ENCODE results near the gene PCED1B. TPM values are rescaled to one million over a fixed set of nuclear protein-coding genes. Genes with fewer than 3 reads are reported as not detected.
A peak's percentile ranks its signal among the peaks of the same experiment; 100 is the strongest.

PCED1B gene
- total and polyA plus RNA-seq, 2 experiments from 2014 or later = 3.6 to 6.6 TPM

- H3K27me3 ChIP-seq = no peaks in the 10 kb centered on the region
- no peaks in the 10 kb centered on the region for H3K9me3 ChIP-seq (ENCODE audit: low read depth)
- no peak for DNase-seq (ENCODE audit: low spot score)
- H3K9me2 ChIP-seq (replicated peaks; ENCODE audit: insufficient read depth) = no peaks in the 10 kb centered on the region
- no peak overlapping the region for H3K4me2 ChIP-seq
- no peaks in the 10 kb centered on the region for H3K36me3 ChIP-seq (replicated peaks; ENCODE audit: insufficient read depth, low read depth)
- peaks cover 34% of the 10 kb centered on the region for H3K4me1 ChIP-seq (ENCODE audit: insufficient read depth)
- H3K27ac ChIP-seq = peak overlapping the region; percentile 6
- no peak overlapping the region for H2AFZ ChIP-seq
- H3K4me3 ChIP-seq = no peak overlapping the region
- 49% methylated on average over 3 of the region's 3 CpGs for WGBS (ENCODE audit: low lambda C conversion rate, missing lambda C conversion rate)
- H3K79me2 ChIP-seq = no peaks in the 10 kb centered on the region
- TF ChIP-seq EZH2 (IDR thresholded peaks at IDR 0.05; ENCODE audit: borderline replicate concordance) = no peak
- no peak for TF ChIP-seq EZH2phosphoT487 (IDR thresholded peaks at IDR 0.05; ENCODE audit: low read depth, severe bottlenecking, unreplicated experiment)
- TF ChIP-seq CTCF (IDR thresholded peaks at IDR 0.05; ENCODE audit: poor library complexity) = no peak
- H4K20me1 ChIP-seq (ENCODE audit: insufficient read depth, poor library complexity, severe bottlenecking) = no peaks in the 10 kb centered on the region
These were observed 43.9 kb upstream of the PCED1B start for GRCh38 chr12:47035484-47035883.

- no peaks in the 10 kb centered on the region for H3K79me2 ChIP-seq
- H3K4me2 ChIP-seq = peak overlapping the region; percentile 27
- H4K20me1 ChIP-seq (ENCODE audit: insufficient read depth, poor library complexity, severe bottlenecking) = no peaks in the 10 kb centered on the region
- peak overlapping the region; percentile 79 for H3K27ac ChIP-seq
- H2AFZ ChIP-seq = no peak overlapping the region
- no peaks in the 10 kb centered on the region for H3K9me2 ChIP-seq (replicated peaks; ENCODE audit: insufficient read depth)
- H3K27me3 ChIP-seq = no peaks in the 10 kb centered on the region
- no peaks in the 10 kb centered on the region for H3K9me3 ChIP-seq (ENCODE audit: low read depth)
- peaks cover 28% of the 10 kb centered on the region for H3K4me1 ChIP-seq (ENCODE audit: insufficient read depth)
- TF ChIP-seq EZH2phosphoT487 (IDR thresholded peaks at IDR 0.05; ENCODE audit: low read depth, severe bottlenecking, unreplicated experiment) = no peak
- no peak for TF ChIP-seq EZH2 (IDR thresholded peaks at IDR 0.05; ENCODE audit: borderline replicate concordance)
- no peak for TF ChIP-seq CTCF (IDR thresholded peaks at IDR 0.05; ENCODE audit: poor library complexity)
- no peak overlapping the region for H3K4me3 ChIP-seq
- WGBS (ENCODE audit: low lambda C conversion rate, missing lambda C conversion rate) = 53% methylated on average over 1 of the region's 1 CpG
- DNase-seq (ENCODE audit: low spot score) = peak; percentile 34
- no peaks in the 10 kb centered on the region for H3K36me3 ChIP-seq (replicated peaks; ENCODE audit: insufficient read depth, low read depth)
These were observed 41.1 kb upstream of the PCED1B start for GRCh38 chr12:47038270-47038748.

- no peaks in the 10 kb centered on the region for H3K27me3 ChIP-seq
- H3K27ac ChIP-seq = peak overlapping the region; percentile 79
- TF ChIP-seq EZH2 (IDR thresholded peaks at IDR 0.05; ENCODE audit: borderline replicate concordance) (no peak), CTCF (IDR thresholded peaks at IDR 0.05; ENCODE audit: poor library complexity) (no peak)
- no peaks in the 10 kb centered on the region for H3K9me3 ChIP-seq (ENCODE audit: low read depth)
- no peak overlapping the region for H2AFZ ChIP-seq
- no peaks in the 10 kb centered on the region for H3K36me3 ChIP-seq (replicated peaks; ENCODE audit: insufficient read depth, low read depth)
- H3K4me2 ChIP-seq = peak overlapping the region; percentile 25
- no peaks in the 10 kb centered on the region for H4K20me1 ChIP-seq (ENCODE audit: insufficient read depth, poor library complexity, severe bottlenecking)
- WGBS (ENCODE audit: low lambda C conversion rate, missing lambda C conversion rate) = 50% methylated on average over 2 of the region's 2 CpGs
- H3K4me3 ChIP-seq = no peak overlapping the region
- no peaks in the 10 kb centered on the region for H3K9me2 ChIP-seq (replicated peaks; ENCODE audit: insufficient read depth)
- no peaks in the 10 kb centered on the region for H3K79me2 ChIP-seq
- H3K4me1 ChIP-seq (ENCODE audit: insufficient read depth) = peaks cover 21% of the 10 kb centered on the region
- DNase-seq (ENCODE audit: low spot score) = no peak
These were observed 40.3 kb upstream of the PCED1B start for GRCh38 chr12:47039079-47039478.

- Histone ChIP-seq H3K4me2 (no peak overlapping the region), H3K27ac (peak overlapping the region; percentile 79), H3K9me3 (ENCODE audit: low read depth) (no peaks in the 10 kb centered on the region), H3K9me2 (replicated peaks; ENCODE audit: insufficient read depth) (no peaks in the 10 kb centered on the region), H3K79me2 (no peaks in the 10 kb centered on the region), H3K27me3 (no peaks in the 10 kb centered on the region), H3K36me3 (replicated peaks; ENCODE audit: insufficient read depth, low read depth) (no peaks in the 10 kb centered on the region), H2AFZ (no peak overlapping the region), H3K4me1 (ENCODE audit: insufficient read depth) (peaks cover 14% of the 10 kb centered on the region), H3K4me3 (no peak overlapping the region), H4K20me1 (ENCODE audit: insufficient read depth, poor library complexity, severe bottlenecking) (no peaks in the 10 kb centered on the region)
- TF ChIP-seq CTCF (IDR thresholded peaks at IDR 0.05; ENCODE audit: poor library complexity) (no peak), EZH2phosphoT487 (IDR thresholded peaks at IDR 0.05; ENCODE audit: low read depth, severe bottlenecking, unreplicated experiment) (no peak), EZH2 (IDR thresholded peaks at IDR 0.05; ENCODE audit: borderline replicate concordance) (no peak)
- no peak for DNase-seq (ENCODE audit: low spot score)
- 76% methylated on average over 1 of the region's 1 CpG for WGBS (ENCODE audit: low lambda C conversion rate, missing lambda C conversion rate)
These were observed 39.7 kb upstream of the PCED1B start for GRCh38 chr12:47039756-47040155.
